ENCODE results near the gene PEF1. TPM values are rescaled to one million over a fixed set of nuclear protein-coding genes. Genes with fewer than 3 reads are reported as not detected.

PEF1 gene
- total RNA-seq, 2 experiments from 2014 or later: 56.1 to 67.7 TPM

DNA sequence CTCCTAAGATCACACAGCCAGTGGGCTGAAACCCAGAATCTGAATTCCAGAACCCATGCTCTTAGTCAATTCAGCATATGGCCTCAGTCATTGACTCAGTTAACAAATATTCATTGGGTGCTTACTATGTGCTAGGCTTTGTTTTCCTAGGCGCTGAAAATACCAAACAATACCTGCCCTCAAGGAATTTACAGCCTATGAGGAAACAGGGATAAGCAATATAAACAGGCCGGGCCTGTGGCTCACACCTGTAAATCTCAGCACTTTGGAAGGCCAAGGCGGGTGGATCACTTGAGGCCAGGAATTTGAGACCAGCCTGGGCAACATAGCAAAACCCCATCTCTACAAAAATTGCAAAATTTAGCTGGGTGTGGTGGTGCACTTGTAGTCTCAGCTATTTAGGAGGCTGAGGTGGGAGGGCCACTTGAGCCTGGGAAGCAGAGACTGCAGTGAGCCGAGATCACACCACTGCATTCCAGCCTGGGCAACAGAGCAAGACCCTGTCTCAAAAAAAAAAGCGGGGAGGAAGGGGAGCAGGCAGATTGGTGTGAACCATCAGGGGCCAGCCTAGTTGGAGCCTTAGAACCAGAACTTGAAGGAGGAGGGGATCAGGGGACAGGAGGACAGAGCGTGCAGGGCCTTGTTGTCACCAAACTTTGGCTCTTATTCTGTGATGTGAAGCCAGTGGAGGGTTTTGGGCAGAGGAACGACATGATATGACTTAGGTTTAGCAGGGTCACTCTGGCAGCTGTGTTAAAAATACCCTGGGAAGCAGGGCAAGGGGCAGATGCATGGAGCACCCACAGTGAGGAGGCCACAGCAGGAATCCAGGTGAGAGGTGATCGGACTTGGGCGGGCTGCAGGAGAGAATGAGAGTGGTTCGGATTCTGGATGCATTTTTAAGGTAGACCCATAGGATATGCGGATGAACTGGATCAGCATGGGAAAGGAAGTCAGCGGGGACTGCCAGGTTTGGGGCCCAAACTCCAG lies 62.6 kb downstream of the PEF1 start:
- BruUV-seq (replicated peaks): no TSS peak
- H3K79me2 ChIP-seq (ENCODE audit: insufficient read depth, low read depth, low read length): no peaks in the 10 kb centered on the region
- H3K4me2 ChIP-seq (ENCODE audit: low read length): no peak overlapping the region
- H3K9me3 ChIP-seq (ENCODE audit: low read length): no peaks in the 10 kb centered on the region
- no peaks in the 10 kb centered on the region; the same call in 1 of the 2 replicates for H4K20me1 ChIP-seq (ENCODE audit: insufficient read depth, low read length)
- no peak overlapping the region for H3K27ac ChIP-seq (ENCODE audit: low read depth, low read length, poor library complexity, severe bottlenecking)
- POLR2A ChIA-PET: no interaction called here
- H3K9me2 ChIP-seq (ENCODE audit: insufficient read depth, low read length): no peaks in the 10 kb centered on the region
- DNase-seq (ENCODE audit: low spot score): no peak
- H3K4me3 ChIP-seq (ENCODE audit: low read depth, low read length, poor library complexity, severe bottlenecking): no peak overlapping the region
- no peaks in the 10 kb centered on the region for H3K4me1 ChIP-seq (ENCODE audit: insufficient read depth, low read length, poor library complexity, severe bottlenecking)
- intact Hi-C loops (cut with micrococcal nuclease; ENCODE audit: unreplicated experiment): no loop called here
- H3K36me3 ChIP-seq (ENCODE audit: insufficient read depth, low read length): no peaks in the 10 kb centered on the region
- CTCF ChIA-PET (ENCODE audit: unreplicated experiment): no interaction called here
- TF ChIP-seq EZH2phosphoT487 (IDR thresholded peaks at IDR 0.05; ENCODE audit: borderline replicate concordance, low read depth, low read length): no peak
- TF ChIP-seq CTCF (conservative IDR thresholded peaks at IDR 0.05; ENCODE audit: low read length): no peak
- H2AFZ ChIP-seq (ENCODE audit: low read length): no peak overlapping the region

GRCh38 chr1:31580891-31581603 lies 63.6 kb downstream of the PEF1 start:
- H3K4me3 ChIP-seq (ENCODE audit: low read depth, low read length, poor library complexity, severe bottlenecking): no peak overlapping the region
- CTCF ChIA-PET (ENCODE audit: unreplicated experiment): no interaction called here
- no peaks in the 10 kb centered on the region for H3K36me3 ChIP-seq (ENCODE audit: insufficient read depth, low read length)
- H3K4me1 ChIP-seq (ENCODE audit: insufficient read depth, low read length, poor library complexity, severe bottlenecking): no peaks in the 10 kb centered on the region
- intact Hi-C loops (cut with micrococcal nuclease; ENCODE audit: unreplicated experiment): no loop called here
- POLR2A ChIA-PET: no interaction called here
- BruUV-seq (replicated peaks): no TSS peak
- H3K9me3 ChIP-seq (ENCODE audit: low read length): no peaks in the 10 kb centered on the region
- no peak overlapping the region for H3K27ac ChIP-seq (ENCODE audit: low read depth, low read length, poor library complexity, severe bottlenecking)
- no peak for DNase-seq (ENCODE audit: low spot score)
- TF ChIP-seq EZH2phosphoT487 (IDR thresholded peaks at IDR 0.05; ENCODE audit: borderline replicate concordance, low read depth, low read length): no peak
- no peak for TF ChIP-seq CTCF (conservative IDR thresholded peaks at IDR 0.05; ENCODE audit: low read length)
- H4K20me1 ChIP-seq (ENCODE audit: insufficient read depth, low read length): no peaks in the 10 kb centered on the region; the same call in 1 of the 2 replicates
- no peak overlapping the region for H2AFZ ChIP-seq (ENCODE audit: low read length)
- no peaks in the 10 kb centered on the region for H3K79me2 ChIP-seq (ENCODE audit: insufficient read depth, low read depth, low read length)
- H3K9me2 ChIP-seq (ENCODE audit: insufficient read depth, low read length): no peaks in the 10 kb centered on the region
- H3K4me2 ChIP-seq (ENCODE audit: low read length): no peak overlapping the region

Data from OCI-LY7 (cell line).